Measurements from ENCODE around the gene DOK6.

GRCh38 chr18:69495338-69495737, 94.7 kb downstream of the DOK6 start:
- TF ChIP-seq CTCF (IDR thresholded peaks at IDR 0.05 in 4 of 5, conservative IDR thresholded peaks at IDR 0.05 in 1 of 5) (no peak), POLR2A (IDR thresholded peaks at IDR 0.05) (no peak)
